GM12878 (cell line): ENCODE measurements around the gene MIR17HG. TPM values are rescaled to one million over a fixed set of nuclear protein-coding genes. Genes with fewer than 3 reads are reported as not detected.

Experiments
- ATAC-seq: fragments of 200-7000 bp; cut with Tn5 transposase; 3 replicates; pipeline ENCODE4 v1.9.1; 2020; ENCODE audit warnings: mild to moderate bottlenecking, moderate library complexity
- BruUV-seq: library from RNA; stranded (reverse); fragments of 400-500 nt; replicated peaks from 2 replicates; lab custom pipeline; 2021; lab: Mats Ljungman, UMichigan
- CTCF ChIA-PET: fragments of 300-600 bp; sonication (Branson Sonifier 250); formaldehyde crosslinking; extraction: SDS; loops from one replicate; lab custom pipeline; 2021; ENCODE audit warnings: inconsistent platforms; lab: Yijun Ruan, JAX
- POLR2A ChIA-PET: fragments of 350-600 bp; formaldehyde crosslinking; extraction: SDS; loops from one replicate; lab custom pipeline; 2021; ENCODE audit warnings: inconsistent platforms; lab: Charles Lee
- RAD21 ChIA-PET: fragments of 300-600 bp; sonication (Branson Sonifier 250); formaldehyde crosslinking; loops from one replicate; lab custom pipeline; 2023; ENCODE audit warnings: antibody characterized with exemption; ENCODE audit not compliant: unreplicated experiment; lab: Charles Lee
- SMC1A ChIA-PET: fragments of 300-600 bp; sonication (Branson Sonifier 250); formaldehyde crosslinking; loops from one replicate; lab custom pipeline; 2023; ENCODE audit not compliant: unreplicated experiment, uncharacterized antibody; lab: Charles Lee
- DNase-seq: peaks from one replicate; pipeline ENCODE4 v3.0.0-alpha.2; 2011; ENCODE audit warnings: low read depth, low spot score
- FAIRE-seq: peaks from 3 replicates; lab custom pipeline; 2011; peaks lifted over from hg19 to GRCh38; lab: Jason Lieb, UNC
- H2AFZ ChIP-seq: 2 replicates; pipeline ENCODE4 v1.6.0; 2011; ENCODE audit warnings: low read depth, low read length, control low read depth; ENCODE audit not compliant: control insufficient read depth
- H3K27ac ChIP-seq: 2 replicates; pipeline ENCODE4 v1.5.1; 2011; ENCODE audit warnings: control low read depth; ENCODE audit not compliant: control insufficient read depth, insufficient read depth
- H3K27me3 ChIP-seq, 2 experiments: replicated peaks in 1 of 2; 2 replicates each; pipeline versions ENCODE4 v1.6.0 to v1.6.1; 2011; ENCODE audit warnings: low read length in 1 of 2; ENCODE audit not compliant: control insufficient read depth in 2 of 2, insufficient read depth in 2 of 2
- H3K36me3 ChIP-seq, 2 experiments: 2 replicates each; pipeline ENCODE4 v1.5.1; 2011; ENCODE audit warnings: low read length in 1 of 2; ENCODE audit not compliant: control insufficient read depth in 2 of 2, insufficient read depth in 2 of 2
- H3K4me1 ChIP-seq: 2 replicates; pipeline ENCODE4 v1.6.1; 2011; ENCODE audit warnings: mild to moderate bottlenecking, low read length, moderate library complexity, mixed read lengths; ENCODE audit not compliant: control insufficient read depth, insufficient read depth
- H3K4me2 ChIP-seq: 2 replicates; pipeline ENCODE4 v1.6.0; 2011; ENCODE audit warnings: control low read depth; ENCODE audit not compliant: control insufficient read depth, insufficient read depth
- H3K4me3 ChIP-seq: fragments of 200-600 bp; sonication (generic); 2 replicates; pipeline ENCODE4 v1.5.1; 2016
- H3K79me2 ChIP-seq: 2 replicates; pipeline ENCODE4 v1.6.0; 2011; ENCODE audit warnings: low read length; ENCODE audit not compliant: control insufficient read depth, insufficient read depth
- H3K9ac ChIP-seq: 2 replicates; pipeline ENCODE4 v1.8.0; 2011; ENCODE audit warnings: low read length, control low read depth, mixed read lengths; ENCODE audit not compliant: control insufficient read depth, insufficient read depth
- H3K9me3 ChIP-seq: replicated peaks from 3 replicates; pipeline ENCODE4 v1.5.1; 2011; ENCODE audit warnings: mild to moderate bottlenecking, low read length; ENCODE audit not compliant: control insufficient read depth, insufficient read depth
- H4K20me1 ChIP-seq: 2 replicates; pipeline ENCODE4 v1.6.0; 2011; ENCODE audit not compliant: control insufficient read depth, insufficient read depth
- GABPA ChIP-seq: IDR thresholded peaks from 2 replicates; pipeline ENCODE4 v1.6.1; 2014; ENCODE audit warnings: antibody characterized with exemption, low read depth, mild to moderate bottlenecking, inconsistent platforms
- HDAC2 ChIP-seq: fragments of 200-600 bp; sonication (generic); IDR thresholded peaks from 2 replicates; pipeline ENCODE4 v1.6.1; 2017
- MEF2B ChIP-seq: fragments of 450-650 bp; IDR thresholded peaks from 2 replicates; pipeline ENCODE4 v1.6.1; 2018; ENCODE audit warnings: mild to moderate bottlenecking, moderate library complexity; ENCODE audit not compliant: partially characterized antibody, poor library complexity, severe bottlenecking
- POLR2AphosphoS2 ChIP-seq: IDR thresholded peaks from 2 replicates; pipeline ENCODE4 v1.6.1; 2011; ENCODE audit warnings: low read depth, mild to moderate bottlenecking, low read length, improper control_type of control experiment, moderate library complexity
- ZBTB33 ChIP-seq: fragments of 450-650 bp; IDR thresholded peaks from 2 replicates; pipeline ENCODE4 v1.6.1; 2017; ENCODE audit warnings: mild to moderate bottlenecking
- ZNF622 ChIP-seq: fragments of 450-650 bp; IDR thresholded peaks from 2 replicates; pipeline ENCODE4 v1.6.1; 2017; ENCODE audit warnings: mild to moderate bottlenecking, inconsistent platforms
- WGBS: methylation state at CpG from one replicate; pipeline ENCODE4 v1.1.6; 2016; ENCODE audit warnings: low lambda C conversion rate; ENCODE audit not compliant: insufficient replicate concordance, insufficient coverage; ENCODE audit errors: missing lambda C conversion rate; 5-methylcytosine and 5-hydroxymethylcytosine counted together
- in situ Hi-C: fragments of 300-500 bp; cut with MboI; formaldehyde crosslinking; loops from 9 replicates; pipeline ENCODE4 v1.14.3; 2018; ENCODE audit warnings: mixed read lengths
- intact Hi-C: fragments of 100-400 bp; cut with micrococcal nuclease; formaldehyde crosslinking; loops from one replicate; pipeline ENCODE4 v1.14.2; 2022; ENCODE audit not compliant: unreplicated experiment
- polyA plus RNA-seq, 11 experiments: library from polyadenylated mRNA; depleted of rRNA in 4 of 11; unstranded in 6 of 11; stranded (reverse) in 5 of 11; fragments of >200 nt; fragmentation: Nextera tagmentation in 4 of 11; fragmentation: Illumina TruSeq in 1 of 11; extraction: Ambion mirVana in 4 of 11; extraction: Trizol in 1 of 11; gene quantifications; 1 replicate in 1 of 11; 2 replicates in 10 of 11; pipeline versions ENCODE4 v1.2.1 to v1.2.3, GENCODE V29; 2011 to 2016; ENCODE audit warnings: inconsistent platforms in 2 of 11, missing spikeins in 2 of 11, low read depth in 1 of 11
- total RNA-seq, 4 experiments: library from RNA; depleted of rRNA in 3 of 4; stranded (reverse); fragments of >200 nt in 3 of 4; fragmentation: Illumina TruSeq in 1 of 4; extraction: Trizol in 1 of 4; gene quantifications; 2 replicates each; pipeline versions ENCODE4 v1.2.1 to v1.2.3, GENCODE V29; 2013 to 2021
- TF ChIP-seq, protein P1 (sequence below): IDR thresholded peaks from 2 replicates; pipeline ENCODE4 v1.6.1; 2011; ENCODE audit warnings: low read depth, low read length, improper control_type of control experiment, borderline replicate concordance

The MIR17HG gene
- total and polyA plus RNA-seq, 10 of the 15 experiments (the other 5 are each of a cell fraction or from before 2014, with no cell fraction given) = 4.4 to 37.7 (median 15.1) TPM

GRCh38 chr13:91360246-91360751 lies 12.8 kb downstream of the MIR17HG start (continued):
- TF ChIP-seq MEF2B = no peak

DNA sequence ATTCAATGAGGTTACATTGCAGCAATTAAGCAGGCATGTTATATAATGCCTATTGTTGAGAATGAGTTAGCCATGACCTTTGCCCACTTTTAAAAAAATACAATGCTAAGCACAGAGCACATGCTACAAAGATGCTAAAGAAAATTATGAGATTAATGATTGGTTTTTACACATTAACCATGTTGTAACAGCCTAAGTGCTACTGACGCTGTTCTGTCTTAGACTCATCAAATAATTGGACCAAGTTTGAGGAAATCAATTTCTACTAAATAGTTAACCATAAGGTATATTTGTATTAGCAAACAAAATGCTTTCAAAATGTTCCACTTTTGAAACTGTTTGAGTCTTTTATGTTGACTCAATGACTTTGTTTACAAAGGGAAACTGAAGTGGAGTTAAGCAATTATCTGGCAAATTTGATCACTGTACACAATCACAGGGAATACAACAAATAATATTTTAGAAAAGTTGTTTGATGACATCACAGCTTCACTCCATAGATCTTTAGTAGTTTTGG lies 14.3 kb downstream of the MIR17HG start:
- TF ChIP-seq ZBTB33 (no peak), GABPA (no peak), POLR2AphosphoS2 (no peak), HDAC2 (no peak), ZNF622 (no peak)
- TF ChIP-seq, protein P1, sequence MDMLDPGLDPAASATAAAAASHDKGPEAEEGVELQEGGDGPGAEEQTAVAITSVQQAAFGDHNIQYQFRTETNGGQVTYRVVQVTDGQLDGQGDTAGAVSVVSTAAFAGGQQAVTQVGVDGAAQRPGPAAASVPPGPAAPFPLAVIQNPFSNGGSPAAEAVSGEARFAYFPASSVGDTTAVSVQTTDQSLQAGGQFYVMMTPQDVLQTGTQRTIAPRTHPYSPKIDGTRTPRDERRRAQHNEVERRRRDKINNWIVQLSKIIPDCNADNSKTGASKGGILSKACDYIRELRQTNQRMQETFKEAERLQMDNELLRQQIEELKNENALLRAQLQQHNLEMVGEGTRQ = no peak
- ATAC-seq (no peak), FAIRE-seq (no peak), DNase-seq (no peak)
- POLR2A ChIA-PET = no interaction called here
- no peak overlapping the region for H3K4me3 ChIP-seq
- in situ Hi-C loops = no loop called here
- no peaks in the 10 kb centered on the region for H3K4me1 ChIP-seq
- H3K79me2 ChIP-seq = no peaks in the 10 kb centered on the region
- H3K9ac ChIP-seq = no peak overlapping the region
- no peaks in the 10 kb centered on the region for H3K27me3 ChIP-seq
- no peaks in the 10 kb centered on the region for H4K20me1 ChIP-seq
- WGBS = 100% methylated on average over 1 of the region's 1 CpG
- no peak overlapping the region for H2AFZ ChIP-seq
- CTCF ChIA-PET = no interaction called here
- no TSS peak for BruUV-seq
- RAD21 ChIA-PET = no interaction called here
- no peaks in the 10 kb centered on the region for H3K9me3 ChIP-seq
- intact Hi-C loops = no loop called here
- no peak overlapping the region for H3K27ac ChIP-seq
- SMC1A ChIA-PET = no interaction called here
- no peak overlapping the region for H3K4me2 ChIP-seq
- H3K36me3 ChIP-seq = peaks cover 0 to 7% of the 10 kb centered on the region in 2 experiments; a peak in 2 of 4 replicates
